Pancreas (tissue), 10 donors: ENCODE measurements around the gene GZF1. TPM values are rescaled to one million over a fixed set of nuclear protein-coding genes. Genes with fewer than 3 reads are reported as not detected.

Experiments used
- ATAC-seq, 4 donors: fragments of 200-7000 bp; cut with Tn5 transposase; one replicate each; pipeline versions ENCODE4 v1.8.0 to v1.9.1; 2020; ENCODE audit warnings: mild to moderate bottlenecking in 4 of 4, moderate library complexity in 4 of 4
- DNase-seq, 6 donors: peaks; one replicate each; pipeline ENCODE4 v3.0.0-alpha.2; 2020
- FAIRE-seq: peaks from 2 replicates; lab custom pipeline; 2012; peaks lifted over from hg19 to GRCh38; lab: Jason Lieb, UNC
- H3K27ac ChIP-seq, 4 donors: fragments of 200-600 bp; sonication (generic); 1 replicate in 3 of 4; 2 replicates in 1 of 4; pipeline versions ENCODE4 v1.5.0 to v1.8.0; 2020
- H3K27me3 ChIP-seq, 4 donors: fragments of 200-600 bp; one replicate each; pipeline ENCODE4 v1.8.0; 2021
- H3K36me3 ChIP-seq, 3 donors: fragments of 200-600 bp; sonication (generic) in 1 of 3; one replicate each; pipeline versions ENCODE4 v1.5.0 to v1.8.0; 2020 to 2021
- H3K4me1 ChIP-seq, 3 donors: fragments of 200-600 bp; one replicate each; pipeline ENCODE4 v1.8.0; 2021
- H3K4me3 ChIP-seq, 4 donors: fragments of 200-600 bp; sonication (generic) in 2 of 4; one replicate each; pipeline versions ENCODE4 v1.5.0 to v1.8.0; 2020 to 2021
- H3K9me3 ChIP-seq, 4 donors: fragments of 200-600 bp; one replicate each; pipeline ENCODE4 v1.8.0; 2021
- CTCF ChIP-seq, 4 donors: fragments of 200-600 bp; sonication (generic) in 3 of 4; IDR thresholded peaks; one replicate each; pipeline versions ENCODE4 v1.5.0 to v1.8.0; 2021; ENCODE audit warnings: antibody characterized with exemption in 4 of 4
- WGBS, 2 donors: extraction: QIAGEN DNeasy Blood & Tissue Kit; methylation state at CpG; one replicate each; pipeline ENCODE4 v1.1.7; 2013; 5-methylcytosine and 5-hydroxymethylcytosine counted together
- intact Hi-C, 3 donors: fragments of 100-400 bp; cut with DNase I; formaldehyde crosslinking; loops; one replicate each; pipeline versions ENCODE4 v1.11.1 to v1.14.2; 2022
- polyA plus RNA-seq, 2 donors: library from polyadenylated mRNA; stranded (reverse); fragments of 200-250 nt; gene quantifications; one replicate each; pipeline ENCODE4 v1.2.3, GENCODE V29; 2013
- total RNA-seq, 6 donors: library from RNA; stranded (reverse); fragmentation: NEBNext Ultra II Directional in 4 of 6; extraction: Animal tissue kit (Norgen Biotek cat#: 25700) in 4 of 6; gene quantifications; one replicate each; pipeline versions ENCODE4 v1.2.1 to v1.2.4, GENCODE V29; 2021 to 2023
- donor health status: healthy with polysubstance abuse.
- donor health status: DM: no; HTN: no; CAD: no; lungs with moderate emphysema.
- donor health status: DM: no; HTN: no; CAD: no.
- donor health status: control.
- donor health status: control.
- donor health status: Bipolar disorder and iron deficiency.
- donor health status: DM: yes; HTN: yes; CAD: no.
- donor health status: DM: no; HTN: no; CAD: no.
- donor health status: DM: no; HTN: no; CAD: no.
- donor health status: DM: yes; HTN: yes; CAD: no.

The GZF1 gene
- total and polyA plus RNA-seq, 8 donors = 3.5 to 7.9 (median 4.3) TPM

- H3K4me1 ChIP-seq = peaks cover 0 to 8% (median 0%) of the 10 kb centered on the region in 3 donors
- 48 to 50% methylated on average over 5 of the region's 5 CpGs for WGBS, 2 donors
- H3K9me3 ChIP-seq = no peaks in the 10 kb centered on the region
- H3K4me3 ChIP-seq = peak overlapping the region in 2 of 4 donors; percentile 88
- no peaks in the 10 kb centered on the region for H3K27me3 ChIP-seq
- H3K36me3 ChIP-seq = no peaks in the 10 kb centered on the region
- peak overlapping the region in 2 of 4 donors; percentile 68 to 77 for H3K27ac ChIP-seq
- intact Hi-C loops = no loop called here
- no peak for DNase-seq
- no peak for FAIRE-seq
- no peak for ATAC-seq
- no peak for TF ChIP-seq CTCF (IDR thresholded peaks at IDR 0.05)
Observed at GRCh38 chr20:23419657-23419994, 57.6 kb downstream of the GZF1 start.

- H3K36me3 ChIP-seq = no peaks in the 10 kb centered on the region
- peaks cover 0 to 8% (median 0%) of the 10 kb centered on the region in 3 donors for H3K4me1 ChIP-seq
- WGBS, 2 donors = 2 to 3% methylated on average over 50 to 58 of the region's 58 CpGs
- H3K27me3 ChIP-seq = peaks cover 0 to under 1% (median 0%) of the 10 kb centered on the region in 4 donors
- ATAC-seq = peak; percentile 61 to 73 (median 69)
- peak overlapping the region; percentile 76 to 88 (median 86) for H3K4me3 ChIP-seq
- peak; percentile 50 to 79 (median 65) for DNase-seq
- FAIRE-seq = no peak
- no peak for TF ChIP-seq CTCF (IDR thresholded peaks at IDR 0.05)
- H3K27ac ChIP-seq = peak overlapping the region; percentile 59 to 77 (median 68)
- intact Hi-C loops = no loop called here
- H3K9me3 ChIP-seq = no peaks in the 10 kb centered on the region
Observed at GRCh38 chr20:23419995-23420901, 58.3 kb downstream of the GZF1 start.

- peak; percentile 51 to 71 (median 60) for TF ChIP-seq CTCF (IDR thresholded peaks at IDR 0.05)
- DNase-seq = peak; percentile 91 to 98 (median 94)
- H3K27me3 ChIP-seq = peaks cover 0 to 4% (median 0%) of the 10 kb centered on the region in 4 donors
- H3K4me3 ChIP-seq = peak within 1 kb of the TSS; percentile 76 to 88 (median 86)
- intact Hi-C loops = no loop called here
- ATAC-seq = peak; percentile 99 to 100 (median 100)
- no peaks in the 10 kb centered on the region for H3K36me3 ChIP-seq
- FAIRE-seq = no peak
- H3K4me1 ChIP-seq = peaks cover 0 to 8% (median 0%) of the 10 kb centered on the region in 3 donors
- H3K27ac ChIP-seq = peak within 1 kb of the TSS; percentile 59 to 77 (median 68)
- 0% methylated on average over 51 to 64 of the region's 64 CpGs for WGBS, 2 donors
- no peaks in the 10 kb centered on the region for H3K9me3 ChIP-seq
Observed at GRCh38 chr20:23420943-23421931, 59.3 kb downstream of the GZF1 start, which contains the start of gene NAPB. Gene NAPB (minus strand): TSS chr20:23421488. CDS start chr20:23421402, 86 bp downstream.

Other genes starting within 250 kb of the GZF1 start
- gene NXT1, start 11.4 kb upstream of the GZF1 start, total RNA-seq = 1 to 10 TPM; 4.2 to 9.6 (median 7.2) TPM
- 1 to 10 TPM; 7.8 to 8.8 TPM for gene NXT1, start 11.4 kb upstream of the GZF1 start, polyA plus RNA-seq
- gene NAPB, start 59.3 kb downstream of the GZF1 start, total RNA-seq = 1 to 10 TPM; 2.3 to 6.3 (median 3.9) TPM
- gene NAPB, start 59.3 kb downstream of the GZF1 start, polyA plus RNA-seq = 10 to 100 TPM in 1 of 2 donors, 1 to 10 TPM in 1; 4.2 to 11.7 TPM
- not detected for gene CSTL1, start 77.5 kb downstream of the GZF1 start, total RNA-seq
- not detected for gene CSTL1, start 77.5 kb downstream of the GZF1 start, polyA plus RNA-seq
- not detected for gene CST11, start 90.7 kb downstream of the GZF1 start, total RNA-seq
- gene CST11, start 90.7 kb downstream of the GZF1 start, polyA plus RNA-seq = not detected
- gene CST8, start 128.9 kb downstream of the GZF1 start, total RNA-seq = not detected
- not detected for gene CST8, start 128.9 kb downstream of the GZF1 start, polyA plus RNA-seq
- gene CST9L, start 206.3 kb downstream of the GZF1 start, total RNA-seq = not detected
- gene CST9L, start 206.3 kb downstream of the GZF1 start, polyA plus RNA-seq = not detected
- not detected for gene CST9, start 243.7 kb downstream of the GZF1 start, total RNA-seq
- gene CST9, start 243.7 kb downstream of the GZF1 start, polyA plus RNA-seq = not detected